Fibroblast of lung (primary cell): ENCODE data around the gene PGBD1. TPM values are rescaled to one million over a fixed set of nuclear protein-coding genes. Genes with fewer than 3 reads are reported as not detected.

Experiments
- DNase-seq, 2 donors: peaks; one replicate each; pipeline versions ENCODE4 v3.0.0 to v3.0.0-alpha.2; 2010; ENCODE audit warnings: low read depth in 2 of 2
- H2AFZ ChIP-seq: 2 replicates; pipeline ENCODE4 v1.5.1; 2012; ENCODE audit warnings: low read length, control low read depth, inconsistent platforms
- H3K27ac ChIP-seq: 2 replicates; pipeline ENCODE4 v1.5.1; 2011; ENCODE audit warnings: low read length, control low read depth; ENCODE audit not compliant: insufficient read depth
- H3K27me3 ChIP-seq: 2 replicates; pipeline ENCODE4 v1.5.1; 2011; ENCODE audit warnings: mild to moderate bottlenecking, low read length; ENCODE audit not compliant: control insufficient read depth, insufficient read depth
- H3K36me3 ChIP-seq: 2 replicates; pipeline ENCODE4 v1.5.1; 2011; ENCODE audit warnings: low read length; ENCODE audit not compliant: control insufficient read depth, insufficient read depth
- H3K4me1 ChIP-seq: 2 replicates; pipeline ENCODE4 v1.5.1; 2011; ENCODE audit warnings: low read length; ENCODE audit not compliant: control insufficient read depth, insufficient read depth; ENCODE audit errors: extremely low read depth
- H3K4me2 ChIP-seq: 2 replicates; pipeline ENCODE4 v1.5.1; 2011; ENCODE audit warnings: low read length, control low read depth; ENCODE audit not compliant: insufficient read depth; ENCODE audit errors: extremely low read depth
- H3K4me3 ChIP-seq, 4 experiments: fragments of 200-600 bp in 1 of 4; sonication (generic) in 1 of 4; replicated peaks in 1 of 4; 2 replicates each; pipeline ENCODE4 v1.5.1; 2011 to 2016; ENCODE audit warnings: low read length in 4 of 4, low read depth in 3 of 4, mild to moderate bottlenecking in 3 of 4, control low read depth in 2 of 4, inconsistent platforms in 1 of 4, mixed read lengths in 1 of 4; ENCODE audit not compliant: insufficient read depth in 1 of 4; ENCODE audit errors: control extremely low read depth in 1 of 4
- H3K79me2 ChIP-seq: 2 replicates; pipeline ENCODE4 v1.5.1; 2012; ENCODE audit warnings: mild to moderate bottlenecking, low read length, inconsistent platforms; ENCODE audit not compliant: control insufficient read depth, insufficient read depth
- H3K9ac ChIP-seq: 2 replicates; pipeline ENCODE4 v1.5.1; 2011; ENCODE audit warnings: mild to moderate bottlenecking, low read length, control low read depth; ENCODE audit not compliant: insufficient read depth
- H3K9me3 ChIP-seq: 2 replicates; pipeline ENCODE4 v1.5.1; 2012; ENCODE audit warnings: low read depth, low read length; ENCODE audit not compliant: control insufficient read depth, insufficient read depth
- H4K20me1 ChIP-seq: 2 replicates; pipeline ENCODE4 v1.5.1; 2011; ENCODE audit warnings: low read length; ENCODE audit not compliant: control insufficient read depth, insufficient read depth; ENCODE audit errors: extremely low read depth
- EZH2 ChIP-seq: IDR thresholded peaks from 2 replicates; pipeline ENCODE4 v1.5.1; 2012; ENCODE audit warnings: low read length, control low read depth, mild to moderate bottlenecking; ENCODE audit errors: missing control alignments
- polyA plus RNA-seq, 2 donors: library from polyadenylated mRNA; depleted of rRNA in 1 of 2; stranded (reverse) in 1 of 2; unstranded in 1 of 2; fragments of >200 nt; gene quantifications; 2 replicates each; pipeline ENCODE4 v1.2.1, GENCODE V29; 2011 to 2012; ENCODE audit warnings: missing spikeins in 1 of 2
- total RNA-seq: library from RNA; depleted of rRNA; stranded (reverse); fragments of >200 nt; gene quantifications from 2 replicates; pipeline ENCODE4 v1.2.1, GENCODE V29; 2014
- TF ChIP-seq, protein P1 (sequence below), 2 donors: IDR thresholded peaks in 1 of 2; conservative IDR thresholded peaks in 1 of 2; 1 replicate in 1 of 2; 2 replicates in 1 of 2; pipeline ENCODE4 v1.5.1; 2011 to 2012; ENCODE audit warnings: low read length in 2 of 2, control low read depth in 1 of 2, inconsistent platforms in 1 of 2, low read depth in 1 of 2, mild to moderate bottlenecking in 1 of 2

Gene PGBD1
- total and polyA plus RNA-seq, 2 donors (not counting 1 experiment from before 2014, with no cell fraction given), result 5.5 to 5.8 TPM

DNA sequence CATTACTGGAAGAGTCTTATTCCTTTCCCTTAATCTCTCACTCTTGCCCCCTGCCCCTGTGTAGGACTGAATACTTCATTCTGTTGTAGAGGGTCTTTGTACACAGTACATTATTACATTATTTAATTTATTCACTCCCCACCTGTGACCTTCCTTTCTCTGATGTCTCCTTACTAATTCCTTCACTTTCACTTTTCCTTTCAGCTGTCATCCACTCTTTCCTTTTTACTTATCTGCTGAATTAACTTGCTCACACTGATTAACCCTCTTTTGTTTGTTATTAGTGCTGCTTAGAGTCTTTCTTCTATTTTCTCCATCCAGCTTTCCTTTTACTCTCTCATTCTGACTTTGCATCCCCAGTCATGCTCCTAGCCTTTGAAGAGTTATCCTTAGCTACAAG lies 6.5 kb upstream of the PGBD1 start:
- no peak for DNase-seq
- peaks cover 8% of the 10 kb centered on the region for H3K36me3 ChIP-seq

GRCh38 chr6:28277746-28278145 lies 3.6 kb upstream of the PGBD1 start:
- H3K27ac ChIP-seq, result no peak overlapping the region
- no peak for TF ChIP-seq EZH2
- TF ChIP-seq, protein P1, sequence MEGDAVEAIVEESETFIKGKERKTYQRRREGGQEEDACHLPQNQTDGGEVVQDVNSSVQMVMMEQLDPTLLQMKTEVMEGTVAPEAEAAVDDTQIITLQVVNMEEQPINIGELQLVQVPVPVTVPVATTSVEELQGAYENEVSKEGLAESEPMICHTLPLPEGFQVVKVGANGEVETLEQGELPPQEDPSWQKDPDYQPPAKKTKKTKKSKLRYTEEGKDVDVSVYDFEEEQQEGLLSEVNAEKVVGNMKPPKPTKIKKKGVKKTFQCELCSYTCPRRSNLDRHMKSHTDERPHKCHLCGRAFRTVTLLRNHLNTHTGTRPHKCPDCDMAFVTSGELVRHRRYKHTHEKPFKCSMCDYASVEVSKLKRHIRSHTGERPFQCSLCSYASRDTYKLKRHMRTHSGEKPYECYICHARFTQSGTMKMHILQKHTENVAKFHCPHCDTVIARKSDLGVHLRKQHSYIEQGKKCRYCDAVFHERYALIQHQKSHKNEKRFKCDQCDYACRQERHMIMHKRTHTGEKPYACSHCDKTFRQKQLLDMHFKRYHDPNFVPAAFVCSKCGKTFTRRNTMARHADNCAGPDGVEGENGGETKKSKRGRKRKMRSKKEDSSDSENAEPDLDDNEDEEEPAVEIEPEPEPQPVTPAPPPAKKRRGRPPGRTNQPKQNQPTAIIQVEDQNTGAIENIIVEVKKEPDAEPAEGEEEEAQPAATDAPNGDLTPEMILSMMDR (conservative IDR thresholded peaks at IDR 0.05 in 1 of 2, IDR thresholded peaks at IDR 0.05 in 1 of 2; ENCODE audit: low read depth in 1 of 2, low read length in 2 of 2), result no peak
- no peaks in the 10 kb centered on the region for H3K27me3 ChIP-seq
- no peak overlapping the region for H3K4me3 ChIP-seq
- H2AFZ ChIP-seq, result no peak overlapping the region
- H3K4me2 ChIP-seq, result no peak overlapping the region
- H3K79me2 ChIP-seq, result peaks cover 2% of the 10 kb centered on the region
- peaks cover 8% of the 10 kb centered on the region for H3K36me3 ChIP-seq
- no peak overlapping the region for H3K9ac ChIP-seq
- H3K9me3 ChIP-seq, result no peaks in the 10 kb centered on the region
- H4K20me1 ChIP-seq, result no peaks in the 10 kb centered on the region
- DNase-seq, result peak in 1 of 2 donors; percentile 16
- H3K4me1 ChIP-seq, result no peaks in the 10 kb centered on the region

More for the DNA sequence above, 6.5 kb upstream of the PGBD1 start:
- Histone ChIP-seq H2AFZ (no peak overlapping the region), H3K27ac (no peak overlapping the region), H3K79me2 (peaks cover 4% of the 10 kb centered on the region), H3K27me3 (no peaks in the 10 kb centered on the region), H3K4me1 (no peaks in the 10 kb centered on the region), H3K4me2 (no peak overlapping the region), H3K4me3 (no peak overlapping the region), H3K9ac (no peak overlapping the region), H3K9me3 (no peaks in the 10 kb centered on the region), H4K20me1 (no peaks in the 10 kb centered on the region)
- TF ChIP-seq, protein P1 (conservative IDR thresholded peaks at IDR 0.05 in 1 of 2, IDR thresholded peaks at IDR 0.05 in 1 of 2; ENCODE audit: low read depth in 1 of 2, low read length in 2 of 2), result no peak
- TF ChIP-seq EZH2, result no peak

GRCh38 chr6:28280595-28281287 lies 631 bp upstream of the PGBD1 start:
- no peak for DNase-seq
- no peaks in the 10 kb centered on the region for H3K4me1 ChIP-seq
- peaks cover 7% of the 10 kb centered on the region for H3K79me2 ChIP-seq
- H3K27me3 ChIP-seq, result no peaks in the 10 kb centered on the region
- H3K9me3 ChIP-seq, result no peaks in the 10 kb centered on the region
- H3K4me3 ChIP-seq, result peak overlapping the region; percentile 83 to 85 (median 83)
- H2AFZ ChIP-seq, result peak overlapping the region; percentile 92
- H4K20me1 ChIP-seq, result no peaks in the 10 kb centered on the region
- peak overlapping the region; percentile 58 for H3K27ac ChIP-seq
- TF ChIP-seq EZH2, result no peak
- TF ChIP-seq, protein P1 (conservative IDR thresholded peaks at IDR 0.05 in 1 of 2, IDR thresholded peaks at IDR 0.05 in 1 of 2; ENCODE audit: low read depth in 1 of 2, low read length in 2 of 2), result no peak
- H3K4me2 ChIP-seq, result peak overlapping the region; percentile 62
- H3K9ac ChIP-seq, result peak overlapping the region; percentile 65
- H3K36me3 ChIP-seq, result peaks cover 8% of the 10 kb centered on the region
